HG02588 (cell line): ENCODE results near the gene KIF4B.
"Not testable (repeated sequence)": the region's sequence is repeated elsewhere in the genome, so short reads cannot be mapped to it uniquely, and the experiment has no call there.

Experiments used
- ATAC-seq: cut with Tn5 transposase; IDR thresholded peaks from one replicate; pipeline ENCODE4 v1.9.1; 2021; ENCODE audit warnings: mild to moderate bottlenecking, moderate library complexity; ENCODE audit not compliant: unreplicated experiment

The KIF4B gene

GRCh38 chr5:155006265-155006664 is 7.3 kb upstream of the KIF4B start:
- not testable (repeated sequence) for ATAC-seq

GRCh38 chr5:155008669-155009068 is 4.9 kb upstream of the KIF4B start:
- ATAC-seq: no peak

GRCh38 chr5:155010881-155011280 is 2.7 kb upstream of the KIF4B start:
- ATAC-seq: no peak

GRCh38 chr5:155015239-155015638 is 1.7 kb downstream of the KIF4B start:
- no peak for ATAC-seq

GRCh38 chr5:155017610-155018009 is 4.1 kb downstream of the KIF4B start:
- ATAC-seq: peak; percentile 97

GRCh38 chr5:155019601-155020226 is 6.2 kb downstream of the KIF4B start:
- ATAC-seq: no peak

- no peak for ATAC-seq
Observed at GRCh38 chr5:155021842-155022241, 8.3 kb downstream of the KIF4B start.

- ATAC-seq: no peak
Observed at GRCh38 chr5:155023320-155023719, 9.8 kb downstream of the KIF4B start.

GRCh38 chr5:155024015-155024414 is 10.5 kb downstream of the KIF4B start:
- no peak for ATAC-seq

- ATAC-seq: no peak
Observed at GRCh38 chr5:155025895-155026294, 12.3 kb downstream of the KIF4B start.

- ATAC-seq: no peak
Observed at GRCh38 chr5:155027993-155028629, 14.6 kb downstream of the KIF4B start.

- ATAC-seq: no peak
Observed at GRCh38 chr5:155029240-155029639, 15.7 kb downstream of the KIF4B start.

GRCh38 chr5:155034145-155034744 is 20.7 kb downstream of the KIF4B start:
- not testable (repeated sequence) for ATAC-seq

GRCh38 chr5:155035087-155035486 is 21.5 kb downstream of the KIF4B start:
- ATAC-seq: not testable (repeated sequence)

GRCh38 chr5:155040984-155041653 is 27.6 kb downstream of the KIF4B start:
- no peak for ATAC-seq

GRCh38 chr5:155044591-155044990 is 31.0 kb downstream of the KIF4B start:
- no peak for ATAC-seq

- no peak for ATAC-seq
Observed at GRCh38 chr5:155046591-155046990, 33.0 kb downstream of the KIF4B start.

- no peak for ATAC-seq
Observed at GRCh38 chr5:155047818-155048217, 34.3 kb downstream of the KIF4B start.

GRCh38 chr5:155049569-155050383 is 36.2 kb downstream of the KIF4B start:
- ATAC-seq: no peak

GRCh38 chr5:155050384-155051019 is 36.9 kb downstream of the KIF4B start:
- no peak for ATAC-seq
